Heart right ventricle (tissue), 16 donors: Measurements from ENCODE around the gene PDLIM5. TPM values are rescaled to one million over a fixed set of nuclear protein-coding genes. Genes with fewer than 3 reads are reported as not detected.
A peak's percentile ranks its signal among the peaks of the same experiment; 100 is the strongest.

Source experiments
- ATAC-seq, 8 donors: fragments of 200-7000 bp; cut with Tn5 transposase; one replicate each; pipeline ENCODE4 v1.9.1; 2020; ENCODE audit warnings: mild to moderate bottlenecking in 8 of 8, moderate library complexity in 8 of 8, moderate number of reproducible peaks in 1 of 8
- DNase-seq, 2 donors: peaks; one replicate each; pipeline ENCODE4 v3.0.0-alpha.2; 2020
- H3K27ac ChIP-seq, 10 donors: fragments of 200-600 bp; sonication (generic) in 2 of 10; one replicate each; pipeline versions ENCODE4 v1.5.0 to v1.8.0; 2020 to 2022; ENCODE audit warnings: mild to moderate bottlenecking in 3 of 10
- H3K27me3 ChIP-seq, 7 donors: fragments of 200-600 bp; one replicate each; pipeline ENCODE4 v1.8.0; 2021 to 2022; ENCODE audit warnings: mild to moderate bottlenecking in 2 of 7
- H3K36me3 ChIP-seq, 9 donors: fragments of 200-600 bp; sonication (generic) in 1 of 9; one replicate each; pipeline versions ENCODE4 v1.5.0 to v1.8.0; 2020 to 2022; ENCODE audit warnings: mild to moderate bottlenecking in 2 of 9
- H3K4me1 ChIP-seq, 9 donors: fragments of 200-600 bp; sonication (generic) in 1 of 9; one replicate each; pipeline versions ENCODE4 v1.5.0 to v1.8.0; 2020 to 2022; ENCODE audit warnings: mild to moderate bottlenecking in 4 of 9
- H3K4me3 ChIP-seq, 10 donors: fragments of 200-600 bp; sonication (generic) in 2 of 10; one replicate each; pipeline versions ENCODE4 v1.5.0 to v1.8.0; 2020 to 2022; ENCODE audit warnings: mild to moderate bottlenecking in 7 of 10, moderate library complexity in 2 of 10
- H3K9me3 ChIP-seq, 11 donors: fragments of 200-600 bp in 10 of 11; sonication (generic) in 2 of 11; one replicate each; pipeline versions ENCODE4 v1.5.0 to v1.8.0; 2013 to 2022; ENCODE audit warnings: mild to moderate bottlenecking in 2 of 11, control low read depth in 1 of 11, moderate library complexity in 1 of 11
- WGBS, 2 donors: extraction: QIAGEN DNeasy Blood & Tissue Kit; methylation state at CpG; one replicate each; pipeline ENCODE4 v1.1.7; 2013; ENCODE audit warnings: inconsistent platforms in 1 of 2; 5-methylcytosine and 5-hydroxymethylcytosine counted together
- intact Hi-C, 10 donors: fragments of 100-400 bp; cut with DNase I; formaldehyde crosslinking; loops; one replicate each; pipeline versions ENCODE4 v1.11.1 to v1.14.2; 2022
- polyA plus RNA-seq, 2 donors: library from polyadenylated mRNA; stranded (reverse); fragments of 200-250 nt; gene quantifications; one replicate each; pipeline ENCODE4 v1.2.3, GENCODE V29; 2013
- total RNA-seq, 10 donors: library from RNA; stranded (reverse); fragmentation: NEBNext Ultra II Directional in 3 of 10; extraction: Animal tissue kit (Norgen Biotek cat#: 25700) in 3 of 10; gene quantifications; one replicate each; pipeline versions ENCODE4 v1.2.1 to v1.2.4, GENCODE V29; 2021 to 2023
- TF ChIP-seq, protein P1 (sequence below), 9 donors: fragments of 200-600 bp; sonication (generic) in 2 of 9; IDR thresholded peaks; one replicate each; pipeline versions ENCODE4 v1.5.0 to v1.8.0; 2021 to 2022; ENCODE audit warnings: antibody characterized with exemption in 9 of 9, mild to moderate bottlenecking in 5 of 9, moderate library complexity in 1 of 9
- donor health status: Arrhythmogenic right ventricular cardiomyopathy.
- donor health status: ischemic (EF 13 %, LVEDD 7.1; RV severe dilation, severe dysfunction).
- donor health status: healthy with polysubstance abuse.
- donor health status: DM: no; HTN: yes; CAD: no.
- donor health status: DM: no; HTN: no; CAD: no.
- donor health status: ischemic (EF 25% LVEDD 6.9; RV normal size, moderate dysfunction).
- donor health status: ischemic (EF 25% LVEDD 5.7; RV mildly dilated, moderate dysfunction).
- donor health status: healthy.
- donor health status: DM: yes; HTN: yes; CAD: no.
- donor health status: Ischemic cardiomyopathy.
- donor health status: ischemic (EF 35%, LVEDD 5.7; RV mildly dilated, moderate dysfunction).
- donor health status: nonischemic (EF 11% LVEDD 7.7; RV severe dilation, severe dysfunction).
- donor health status: DM: yes; HTN: yes; CAD: no.
- donor health status: PGD.
- donor health status: ischemic (EF 29% LVEDD 5.4; RV normal size, mild dysfunction).
- donor health status: nonischemic (EF 23%, LVEDD 6.1; RV moderate dilation, normal function).

Gene PDLIM5
- total and polyA plus RNA-seq, 12 donors = 221 to 1,549 (median 1,269) TPM

- 24 to 58% methylated on average over 1 of the region's 1 CpG for WGBS, 2 donors
- peaks cover 0 to 61% (median 12%) of the 10 kb centered on the region in 9 donors for H3K36me3 ChIP-seq
- H3K4me1 ChIP-seq = peaks cover 0 to 3% (median 0%) of the 10 kb centered on the region in 9 donors
- DNase-seq = no peak
- ATAC-seq = no peak
- H3K27ac ChIP-seq = no peak overlapping the region
- TF ChIP-seq, protein P1, sequence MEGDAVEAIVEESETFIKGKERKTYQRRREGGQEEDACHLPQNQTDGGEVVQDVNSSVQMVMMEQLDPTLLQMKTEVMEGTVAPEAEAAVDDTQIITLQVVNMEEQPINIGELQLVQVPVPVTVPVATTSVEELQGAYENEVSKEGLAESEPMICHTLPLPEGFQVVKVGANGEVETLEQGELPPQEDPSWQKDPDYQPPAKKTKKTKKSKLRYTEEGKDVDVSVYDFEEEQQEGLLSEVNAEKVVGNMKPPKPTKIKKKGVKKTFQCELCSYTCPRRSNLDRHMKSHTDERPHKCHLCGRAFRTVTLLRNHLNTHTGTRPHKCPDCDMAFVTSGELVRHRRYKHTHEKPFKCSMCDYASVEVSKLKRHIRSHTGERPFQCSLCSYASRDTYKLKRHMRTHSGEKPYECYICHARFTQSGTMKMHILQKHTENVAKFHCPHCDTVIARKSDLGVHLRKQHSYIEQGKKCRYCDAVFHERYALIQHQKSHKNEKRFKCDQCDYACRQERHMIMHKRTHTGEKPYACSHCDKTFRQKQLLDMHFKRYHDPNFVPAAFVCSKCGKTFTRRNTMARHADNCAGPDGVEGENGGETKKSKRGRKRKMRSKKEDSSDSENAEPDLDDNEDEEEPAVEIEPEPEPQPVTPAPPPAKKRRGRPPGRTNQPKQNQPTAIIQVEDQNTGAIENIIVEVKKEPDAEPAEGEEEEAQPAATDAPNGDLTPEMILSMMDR (IDR thresholded peaks at IDR 0.05) = no peak
- no peaks in the 10 kb centered on the region for H3K9me3 ChIP-seq
- intact Hi-C loops = loop anchor here in 1 of 10 donors (10.0 kb wide), 1 partner anchor 512 kb away; no protein-coding TSS in a partner anchor
- no peak overlapping the region for H3K4me3 ChIP-seq
- no peaks in the 10 kb centered on the region for H3K27me3 ChIP-seq
Observed at GRCh38 chr4:94613248-94613647, 161.5 kb downstream of the PDLIM5 start.

GRCh38 chr4:94615451-94615850, 163.7 kb downstream of the PDLIM5 start:
- no peak overlapping the region for H3K4me3 ChIP-seq
- no peaks in the 10 kb centered on the region for H3K27me3 ChIP-seq
- 69 to 85% methylated on average over 4 of the region's 4 CpGs for WGBS, 2 donors
- DNase-seq (no peak), ATAC-seq (no peak)
- intact Hi-C loops = loop anchor here in 1 of 10 donors (10.0 kb wide), 1 partner anchor 509 kb away; no protein-coding TSS in a partner anchor
- no peak overlapping the region for H3K27ac ChIP-seq
- peaks cover 0 to 63% (median 26%) of the 10 kb centered on the region in 9 donors for H3K36me3 ChIP-seq
- peaks cover 0 to 3% (median 0%) of the 10 kb centered on the region in 9 donors for H3K4me1 ChIP-seq
- TF ChIP-seq, protein P1 (IDR thresholded peaks at IDR 0.05) = no peak
- H3K9me3 ChIP-seq = no peaks in the 10 kb centered on the region

DNA sequence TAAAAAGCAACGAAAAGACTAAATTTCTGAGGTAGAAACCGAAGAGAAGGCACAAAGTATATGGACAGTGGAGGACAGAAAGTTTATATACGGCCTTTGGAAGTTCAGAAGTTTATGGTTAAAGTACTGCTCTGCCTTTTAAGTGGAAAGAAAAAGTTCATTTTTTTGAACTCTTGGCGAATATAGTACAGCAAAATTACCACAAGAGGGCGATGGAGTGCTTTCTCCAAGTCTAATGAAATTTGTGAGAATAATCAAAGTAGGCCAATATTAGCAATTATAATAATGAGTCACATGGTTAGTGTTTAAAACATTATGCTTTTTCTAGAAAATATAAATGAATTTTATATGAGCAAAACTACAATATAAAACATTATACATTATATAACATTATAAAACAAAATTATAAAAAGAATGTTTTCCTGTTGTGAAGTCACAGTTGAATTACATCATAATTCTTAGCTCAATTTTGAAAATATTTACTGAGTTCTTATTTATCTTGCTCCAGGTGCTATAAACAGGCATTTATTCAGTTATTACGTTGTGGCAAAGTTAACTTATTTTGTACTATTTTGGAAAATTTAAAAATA, 169.8 kb downstream of the PDLIM5 start:
- no peaks in the 10 kb centered on the region for H3K27me3 ChIP-seq
- ATAC-seq = no peak
- 36 to 41% methylated on average over 6 of the region's 6 CpGs for WGBS, 2 donors

GRCh38 chr4:94623126-94623911, 171.6 kb downstream of the PDLIM5 start:
- TF ChIP-seq, protein P1 (IDR thresholded peaks at IDR 0.05) = no peak
- H3K27me3 ChIP-seq = no peaks in the 10 kb centered on the region
- intact Hi-C loops = loop anchor here in 3 of 10 donors (5.0 to 10.0 kb wide), 2 partner anchors 501 to 504 kb away; no protein-coding TSS in a partner anchor
- peaks cover 0 to 94% (median 31%) of the 10 kb centered on the region in 9 donors for H3K36me3 ChIP-seq
- WGBS, 2 donors = 29 to 32% methylated on average over 3 of the region's 3 CpGs
- peak in 5 of 8 donors; percentile 7 to 23 (median 20) for ATAC-seq
- H3K4me1 ChIP-seq = peaks cover 0 to 15% (median 8%) of the 10 kb centered on the region in 9 donors
- no peaks in the 10 kb centered on the region for H3K9me3 ChIP-seq
- no peak for DNase-seq
- H3K4me3 ChIP-seq = no peak overlapping the region
- H3K27ac ChIP-seq = peak overlapping the region in 1 of 10 donors; percentile 27

More for the DNA sequence above, 169.8 kb downstream of the PDLIM5 start:
- TF ChIP-seq, protein P1 (IDR thresholded peaks at IDR 0.05) = peak; percentile 64 to 87 (median 79)
- no peak overlapping the region for H3K27ac ChIP-seq
- DNase-seq = no peak
- intact Hi-C loops = loop anchor here in 3 of 10 donors (5.0 to 10.0 kb wide), 2 partner anchors 503 to 506 kb away; no protein-coding TSS in a partner anchor
- no peaks in the 10 kb centered on the region for H3K9me3 ChIP-seq
- H3K36me3 ChIP-seq = peaks cover 0 to 94% (median 28%) of the 10 kb centered on the region in 9 donors
- no peak overlapping the region for H3K4me3 ChIP-seq
- peaks cover 0 to 15% (median 6%) of the 10 kb centered on the region in 9 donors for H3K4me1 ChIP-seq
